ENCODE data around the gene HOXA2. TPM values are rescaled to one million over a fixed set of nuclear protein-coding genes. Genes with fewer than 3 reads are reported as not detected.

Gene HOXA2
- total RNA-seq, 1 donor from 2014 or later, result 1.8 TPM

DNA sequence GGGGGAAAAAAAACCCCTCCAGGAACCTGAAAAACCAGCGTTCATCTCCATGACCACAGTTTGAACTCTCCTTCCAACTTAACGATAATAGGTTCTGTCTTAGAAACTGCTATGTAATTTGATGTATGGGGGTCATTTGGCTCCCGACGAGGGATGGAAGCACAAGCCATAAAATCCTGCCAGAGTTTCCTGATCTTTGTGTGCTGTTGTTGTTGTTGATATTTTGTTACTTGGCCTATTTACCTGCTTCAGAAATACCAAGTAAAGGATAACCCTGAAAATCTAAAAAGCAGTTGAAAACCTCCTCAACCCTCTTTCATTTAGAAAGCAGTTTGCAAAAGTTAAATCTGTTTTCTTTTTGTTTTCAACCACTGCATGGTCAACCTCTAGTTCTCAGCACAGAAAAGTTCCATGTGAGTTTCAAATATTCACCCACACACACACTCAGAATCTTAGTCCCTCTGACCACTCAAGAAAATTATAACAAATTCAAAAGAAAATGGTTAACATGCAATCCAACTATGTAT lies 9.3 kb upstream of the HOXA2 start:
- DNase-seq (ENCODE audit: low spot score), result no peak

DNA sequence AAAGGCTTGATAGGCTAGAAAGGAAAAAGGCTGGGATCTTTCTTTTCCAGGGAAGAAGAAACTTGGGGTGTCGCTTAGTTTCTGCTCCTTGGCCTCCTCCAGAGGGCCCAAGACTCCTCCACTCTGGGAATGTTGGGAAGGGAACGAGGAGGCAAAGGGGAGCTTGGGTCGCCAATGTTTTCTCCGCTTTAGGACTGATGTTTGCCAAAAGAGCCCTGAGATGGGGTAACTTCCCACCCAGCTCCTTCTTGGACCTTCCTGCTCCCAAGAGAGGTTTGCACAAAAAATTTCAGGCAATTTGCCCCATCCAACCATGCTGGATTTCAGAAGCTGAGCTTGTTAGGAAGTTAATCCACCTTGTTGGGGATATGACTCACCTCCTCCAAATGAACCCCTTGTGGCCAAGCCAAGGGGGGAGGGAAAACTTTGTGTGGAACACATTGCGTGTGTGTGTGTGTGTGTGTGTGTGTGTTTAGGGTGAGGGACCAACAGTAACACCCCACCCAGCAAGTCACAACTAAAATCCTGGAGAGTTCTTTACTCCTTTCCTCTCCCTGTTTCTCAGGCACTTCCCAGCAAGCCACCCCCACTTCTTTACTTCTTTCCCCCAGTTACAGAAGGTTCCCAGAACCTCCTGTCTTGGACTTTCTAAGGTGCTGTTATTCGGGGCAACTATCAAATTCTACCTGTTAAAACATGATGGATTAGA lies 8.7 kb upstream of the HOXA2 start:
- no peak for DNase-seq (ENCODE audit: low spot score)

- no peak for DNase-seq (ENCODE audit: low spot score)
These were observed 7.9 kb upstream of the HOXA2 start for GRCh38 chr7:27110186-27111031.

DNA sequence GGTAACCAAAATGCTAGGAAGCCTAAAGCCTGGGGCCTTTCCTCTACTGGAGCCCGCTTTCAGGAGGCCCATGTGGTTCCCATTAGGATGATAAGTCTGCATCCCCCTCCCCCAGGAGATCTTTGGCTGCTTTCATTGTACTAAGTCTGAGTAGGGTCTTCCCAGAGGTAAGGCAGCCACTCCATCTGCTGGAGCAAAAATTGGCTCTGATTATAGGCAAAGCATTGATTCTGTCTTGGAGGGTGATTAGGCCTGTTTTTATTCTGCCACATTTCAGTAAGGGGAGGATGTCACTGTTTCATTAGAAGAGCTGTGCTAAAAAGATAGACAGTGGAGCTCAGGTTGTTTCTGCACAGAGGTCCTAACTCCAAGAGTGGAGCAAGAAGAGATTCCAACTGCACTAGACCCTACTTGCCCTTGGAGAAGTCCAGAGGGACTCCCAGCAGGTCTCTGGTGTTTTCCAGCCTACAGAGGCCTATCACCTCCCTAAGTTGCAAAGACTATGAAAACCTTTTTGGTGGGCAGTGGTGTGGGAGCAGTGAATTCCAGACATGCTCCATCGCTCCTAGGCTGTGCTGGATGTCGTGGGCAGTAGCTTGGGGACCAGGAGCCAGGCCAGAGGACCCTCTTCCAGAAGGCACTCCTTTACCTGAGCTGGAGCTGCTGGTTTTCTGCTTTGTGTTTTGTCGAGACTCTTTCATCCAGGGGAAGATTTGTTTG lies 7.1 kb upstream of the HOXA2 start:
- no peak for DNase-seq (ENCODE audit: low spot score)

DNA sequence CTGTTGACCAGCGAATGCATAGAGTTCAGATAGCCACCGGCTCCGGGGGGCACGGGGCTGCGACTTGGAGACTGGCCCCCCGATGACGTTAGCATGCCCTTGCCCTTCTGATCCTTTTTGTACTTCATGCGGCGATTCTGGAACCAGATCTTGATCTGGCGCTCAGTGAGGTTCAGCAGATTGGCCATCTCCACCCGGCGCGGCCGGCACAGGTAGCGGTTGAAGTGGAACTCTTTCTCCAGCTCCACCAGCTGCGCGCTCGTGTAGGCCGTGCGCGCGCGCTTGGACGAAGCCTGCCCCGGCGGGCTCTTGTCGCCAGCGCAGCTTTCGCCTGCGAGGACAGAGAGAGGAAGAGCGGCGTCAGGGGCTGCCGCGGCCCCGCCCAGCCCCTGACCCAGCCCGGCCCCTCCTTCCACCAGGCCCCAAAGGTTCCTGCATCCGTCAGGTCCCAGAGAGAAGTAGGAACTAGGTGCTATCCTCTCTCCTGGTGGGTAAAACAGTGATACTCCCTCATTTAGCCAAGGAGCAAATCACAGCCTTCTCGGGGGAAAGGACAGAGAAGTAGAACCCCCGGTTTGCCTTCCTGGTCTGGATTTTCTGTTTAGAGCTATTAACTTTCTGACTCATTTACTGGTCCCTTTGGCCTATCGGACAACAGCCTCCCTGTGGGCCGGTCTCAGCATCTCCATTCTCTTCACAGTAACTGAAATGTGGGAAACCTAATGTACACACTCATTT lies 6.1 kb upstream of the HOXA2 start:
- DNase-seq (ENCODE audit: low spot score), result no peak

GRCh38 chr7:27107391-27108381 lies 5.2 kb upstream of the HOXA2 start:
- DNase-seq (ENCODE audit: low spot score), result no peak

DNA sequence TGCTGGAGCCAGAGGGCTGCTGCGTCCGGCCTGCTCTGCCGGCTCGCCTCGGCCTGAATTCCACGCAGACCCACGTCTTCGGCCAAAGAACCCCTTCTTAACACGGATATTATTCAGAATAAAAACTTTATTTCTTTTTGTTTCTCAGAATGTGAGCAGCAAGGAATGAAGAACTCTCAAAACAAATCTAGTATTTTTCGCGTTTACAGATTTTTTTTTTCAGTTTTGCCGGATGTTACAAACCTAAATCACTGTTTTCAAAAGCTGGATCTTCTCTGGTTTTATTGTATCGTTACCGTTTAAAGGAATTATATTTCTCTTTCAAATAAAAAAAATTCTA lies 4.4 kb upstream of the HOXA2 start:
- DNase-seq (ENCODE audit: low spot score), result no peak

GRCh38 chr7:27106181-27106900 lies 3.9 kb upstream of the HOXA2 start:
- DNase-seq (ENCODE audit: low spot score), result no peak

DNA sequence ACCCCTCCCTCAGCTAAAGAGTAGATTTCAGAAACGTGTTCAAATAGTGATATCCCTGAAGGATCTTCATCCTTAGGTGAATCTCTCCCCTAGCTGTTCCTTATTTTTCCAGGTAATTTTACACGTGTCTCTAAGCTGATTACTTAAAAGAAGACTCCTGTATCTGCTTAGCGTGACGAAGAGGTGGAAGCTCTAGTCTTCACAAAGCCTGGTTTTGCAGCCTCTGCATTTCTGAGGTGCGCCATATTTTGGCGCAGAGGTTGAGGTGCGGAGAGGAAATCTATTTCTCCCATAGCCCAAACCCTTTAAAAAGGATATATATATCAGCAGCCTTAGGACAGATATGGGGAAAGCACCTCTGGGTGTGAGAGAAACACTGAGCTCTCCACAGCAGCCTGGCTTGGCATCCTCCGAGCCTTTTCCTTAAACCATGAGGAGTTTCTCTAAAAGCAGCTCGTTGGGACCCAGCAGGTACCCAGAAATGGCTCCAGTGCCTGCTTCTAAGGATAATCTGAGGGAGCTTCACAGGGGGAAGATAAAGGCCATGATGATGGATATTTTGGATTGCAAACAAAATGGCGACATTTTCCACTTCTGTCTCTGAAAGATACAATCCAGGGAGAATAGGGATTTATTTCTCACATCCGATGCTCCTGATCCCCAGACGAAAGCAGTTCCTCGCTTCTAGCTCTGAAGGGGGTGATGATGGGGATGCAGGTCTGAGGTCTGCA lies 3.0 kb upstream of the HOXA2 start:
- no peak for DNase-seq (ENCODE audit: low spot score)

- no peak for DNase-seq (ENCODE audit: low spot score)
These were observed 2.0 kb upstream of the HOXA2 start for GRCh38 chr7:27104341-27105058.

DNA sequence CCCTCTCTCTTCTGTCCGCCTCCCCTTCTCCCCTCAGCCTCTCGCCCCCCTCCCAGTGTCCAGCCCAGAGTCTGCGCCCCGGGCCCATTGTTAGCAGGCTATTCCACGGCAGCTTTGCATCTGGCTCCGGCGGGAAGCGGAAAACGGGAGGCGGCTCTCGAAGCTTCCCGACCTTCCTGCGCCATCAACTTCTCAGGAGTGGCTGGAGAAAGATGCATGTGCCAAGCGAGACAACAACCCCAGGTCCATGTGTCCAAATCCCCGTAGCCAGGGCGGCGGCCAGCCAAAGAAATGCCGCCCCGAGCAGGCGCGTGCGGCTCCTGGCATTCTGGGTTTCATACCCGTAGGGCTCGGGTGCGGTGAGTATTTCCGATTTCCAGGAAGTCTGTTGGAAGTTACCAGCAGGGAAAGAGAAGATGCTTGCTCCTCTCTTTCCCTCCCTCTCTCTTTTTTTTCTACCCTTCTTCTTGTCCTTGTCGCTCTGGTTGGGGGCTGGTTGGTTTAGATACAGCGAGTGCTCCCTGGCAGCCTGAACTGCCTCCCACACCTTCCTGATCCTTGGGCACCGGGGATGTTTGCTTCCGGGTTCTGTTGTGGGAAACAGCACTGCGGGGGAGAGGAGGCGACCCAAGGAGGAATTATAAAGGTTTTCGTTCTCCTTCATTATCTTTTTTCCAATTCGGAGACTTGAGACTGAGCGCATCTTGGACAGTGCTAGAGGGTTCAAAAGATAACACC lies 1.2 kb upstream of the HOXA2 start:
- DNase-seq (ENCODE audit: low spot score), result no peak

GRCh38 chr7:27101957-27102580 lies 414 bp downstream of the HOXA2 start:
- DNase-seq (ENCODE audit: low spot score), result no peak

- DNase-seq (ENCODE audit: low spot score), result no peak
These were observed 1.1 kb downstream of the HOXA2 start for GRCh38 chr7:27101171-27101956.

GRCh38 chr7:27100694-27101170 lies 1.8 kb downstream of the HOXA2 start:
- no peak for DNase-seq (ENCODE audit: low spot score)

DNA sequence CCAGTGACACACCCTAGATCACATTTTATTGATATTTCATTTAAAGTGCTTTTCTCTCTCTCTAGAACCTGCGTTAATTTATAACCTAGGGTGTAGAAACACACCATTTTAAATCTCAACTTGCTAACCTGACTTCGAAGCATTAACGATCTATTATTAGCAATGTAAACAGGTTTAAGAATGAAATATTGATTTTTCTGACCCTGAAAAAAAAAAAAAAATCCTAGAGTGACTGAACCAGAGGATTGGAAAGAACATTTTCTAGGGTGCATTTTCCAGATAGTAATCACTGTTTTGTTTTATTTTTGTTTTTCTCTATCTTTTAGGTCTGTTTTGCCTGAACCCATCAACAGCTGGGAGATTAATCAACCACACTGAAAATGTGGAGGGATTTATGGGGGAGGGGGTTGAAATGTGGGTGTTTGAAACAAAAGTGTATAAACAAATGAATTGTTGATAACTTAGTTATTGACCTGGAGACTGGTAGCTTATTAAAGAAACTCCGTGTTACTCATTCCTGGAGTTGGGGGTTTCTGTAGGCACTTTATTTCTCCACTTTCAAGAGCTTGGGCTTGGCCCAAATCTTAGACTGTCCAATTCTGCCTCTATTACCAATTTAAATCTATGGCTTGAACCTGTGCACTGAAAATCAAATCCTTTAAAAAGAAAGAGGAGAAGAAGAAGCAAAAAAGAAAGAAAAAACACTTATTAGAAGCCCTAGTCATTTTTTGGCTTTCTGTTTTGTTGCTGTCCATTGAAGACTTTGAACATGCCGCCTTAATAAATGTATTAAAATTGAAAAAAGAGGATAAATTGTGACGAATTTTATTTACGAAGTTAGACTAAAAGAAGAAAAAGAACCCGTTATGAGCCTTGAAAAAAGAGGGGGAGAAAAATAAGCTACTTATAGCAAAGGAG lies 2.8 kb downstream of the HOXA2 start:
- DNase-seq (ENCODE audit: low spot score), result no peak

Data from ureter (tissue), 1 donor.